GM12873 (cell line): ENCODE data around the gene UNC5C.

Source experiments
- TF ChIP-seq, protein P1 (sequence below): IDR thresholded peaks from 2 replicates; pipeline ENCODE4 v1.5.1; 2012; ENCODE audit warnings: low read depth, mild to moderate bottlenecking, moderate library complexity, low read length, control low read depth; ENCODE audit not compliant: insufficient read depth; ENCODE audit errors: missing control alignments

The UNC5C gene

GRCh38 chr4:95209927-95210326 lies 338.8 kb downstream of the UNC5C start:
- TF ChIP-seq, protein P1, sequence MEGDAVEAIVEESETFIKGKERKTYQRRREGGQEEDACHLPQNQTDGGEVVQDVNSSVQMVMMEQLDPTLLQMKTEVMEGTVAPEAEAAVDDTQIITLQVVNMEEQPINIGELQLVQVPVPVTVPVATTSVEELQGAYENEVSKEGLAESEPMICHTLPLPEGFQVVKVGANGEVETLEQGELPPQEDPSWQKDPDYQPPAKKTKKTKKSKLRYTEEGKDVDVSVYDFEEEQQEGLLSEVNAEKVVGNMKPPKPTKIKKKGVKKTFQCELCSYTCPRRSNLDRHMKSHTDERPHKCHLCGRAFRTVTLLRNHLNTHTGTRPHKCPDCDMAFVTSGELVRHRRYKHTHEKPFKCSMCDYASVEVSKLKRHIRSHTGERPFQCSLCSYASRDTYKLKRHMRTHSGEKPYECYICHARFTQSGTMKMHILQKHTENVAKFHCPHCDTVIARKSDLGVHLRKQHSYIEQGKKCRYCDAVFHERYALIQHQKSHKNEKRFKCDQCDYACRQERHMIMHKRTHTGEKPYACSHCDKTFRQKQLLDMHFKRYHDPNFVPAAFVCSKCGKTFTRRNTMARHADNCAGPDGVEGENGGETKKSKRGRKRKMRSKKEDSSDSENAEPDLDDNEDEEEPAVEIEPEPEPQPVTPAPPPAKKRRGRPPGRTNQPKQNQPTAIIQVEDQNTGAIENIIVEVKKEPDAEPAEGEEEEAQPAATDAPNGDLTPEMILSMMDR: no peak

DNA sequence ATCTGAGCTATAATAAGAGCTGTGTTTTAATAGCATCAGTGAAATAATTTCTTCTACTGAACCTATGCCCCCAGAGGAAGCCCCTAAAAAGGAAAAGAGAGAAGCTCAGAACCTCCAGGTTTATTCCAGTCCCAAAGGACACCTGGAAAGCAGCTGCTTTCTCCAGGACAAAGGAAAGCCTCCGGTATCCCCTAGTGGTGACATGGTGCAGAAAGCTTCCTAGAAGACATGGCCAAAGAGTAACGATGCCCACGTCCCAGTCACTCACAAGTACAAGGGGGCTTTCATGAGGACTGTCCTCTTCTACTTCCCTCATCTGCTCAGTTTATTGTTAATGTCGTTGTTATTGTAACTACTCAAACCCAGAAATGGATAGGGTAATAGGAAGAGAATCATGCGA lies 343.9 kb downstream of the UNC5C start:
- TF ChIP-seq, protein P1: peak; percentile 14

DNA sequence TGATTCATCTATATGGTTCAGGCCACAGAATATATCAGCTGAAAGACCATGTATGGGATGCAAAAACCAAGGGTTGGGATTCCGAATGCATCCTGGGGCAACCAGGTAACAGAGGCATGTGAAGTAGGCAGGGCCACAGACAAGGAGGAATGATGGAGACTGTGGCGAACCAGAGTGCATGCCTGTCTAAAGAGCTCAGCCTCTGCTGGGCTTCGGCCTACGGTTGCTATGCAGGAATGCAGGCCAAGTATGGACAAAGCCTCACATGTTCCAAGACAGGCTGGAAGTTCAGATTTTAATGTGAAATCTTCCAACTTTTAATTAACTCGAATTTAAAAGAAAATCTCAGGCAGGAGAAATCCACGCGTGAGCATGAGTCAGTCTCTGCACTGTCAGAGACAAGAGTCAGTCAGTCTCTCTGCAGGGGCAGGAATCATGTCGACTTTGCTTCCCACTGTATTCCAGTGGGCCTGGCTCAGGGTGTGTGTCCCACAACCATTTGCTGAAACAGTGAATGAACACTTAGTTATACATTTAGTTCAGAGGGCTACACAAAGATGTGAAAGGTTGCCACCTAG lies 344.4 kb downstream of the UNC5C start:
- TF ChIP-seq, protein P1: no peak

DNA sequence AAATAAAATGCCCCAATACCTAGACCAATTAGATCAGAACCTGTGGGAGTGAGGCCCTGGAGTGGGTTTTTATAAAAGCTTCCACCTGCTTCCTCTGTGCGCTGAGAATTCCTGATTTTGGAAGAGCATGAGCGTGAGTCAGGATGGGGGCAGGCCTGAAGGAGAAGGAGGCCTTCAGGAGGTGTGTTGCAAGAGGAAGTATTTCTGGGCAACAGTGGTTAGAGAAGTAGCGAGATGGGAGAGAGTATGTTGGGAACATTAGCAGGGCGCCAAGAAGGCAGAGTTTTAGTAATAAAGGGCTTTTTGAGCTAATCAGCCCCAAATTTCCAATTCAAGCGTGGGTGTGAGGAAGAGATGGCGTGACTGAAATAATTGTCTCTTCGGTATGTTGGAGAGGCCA lies 349.8 kb downstream of the UNC5C start:
- TF ChIP-seq, protein P1: no peak

- TF ChIP-seq, protein P1: no peak
These were observed 351.4 kb downstream of the UNC5C start for GRCh38 chr4:95197353-95197752.

GRCh38 chr4:95193391-95194224 lies 355.2 kb downstream of the UNC5C start:
- TF ChIP-seq, protein P1: no peak

DNA sequence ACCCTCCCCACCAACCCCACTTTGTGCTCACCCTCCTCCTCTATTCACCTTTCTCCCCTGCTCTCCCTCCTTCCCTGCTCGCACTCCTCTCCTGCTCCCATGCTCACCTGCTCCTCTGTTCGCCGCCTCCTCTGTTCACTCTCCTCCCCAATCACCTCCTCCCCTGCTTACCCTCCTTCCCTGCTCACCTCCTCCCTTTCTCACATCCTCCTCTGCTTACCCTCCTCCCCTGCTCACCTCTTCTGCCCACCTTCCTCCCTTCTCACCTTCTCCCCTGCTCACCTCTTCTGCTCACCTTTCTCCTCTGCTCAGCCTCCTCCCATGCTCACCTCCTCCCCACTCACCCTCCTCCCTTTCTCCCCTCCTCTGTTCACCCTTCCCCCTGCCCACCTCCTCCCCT lies 357.2 kb downstream of the UNC5C start:
- TF ChIP-seq, protein P1: no peak
